GM21717 (cell line): ENCODE measurements around the gene LUZP2.
"Not testable (repeated sequence)": the region's sequence is repeated elsewhere in the genome, so short reads cannot be mapped to it uniquely, and the experiment has no call there.

Experiments
- ATAC-seq: cut with Tn5 transposase; IDR thresholded peaks from one replicate; pipeline ENCODE4 v1.9.1; 2021; ENCODE audit warnings: mild to moderate bottlenecking, moderate library complexity; ENCODE audit not compliant: unreplicated experiment

LUZP2 gene

DNA sequence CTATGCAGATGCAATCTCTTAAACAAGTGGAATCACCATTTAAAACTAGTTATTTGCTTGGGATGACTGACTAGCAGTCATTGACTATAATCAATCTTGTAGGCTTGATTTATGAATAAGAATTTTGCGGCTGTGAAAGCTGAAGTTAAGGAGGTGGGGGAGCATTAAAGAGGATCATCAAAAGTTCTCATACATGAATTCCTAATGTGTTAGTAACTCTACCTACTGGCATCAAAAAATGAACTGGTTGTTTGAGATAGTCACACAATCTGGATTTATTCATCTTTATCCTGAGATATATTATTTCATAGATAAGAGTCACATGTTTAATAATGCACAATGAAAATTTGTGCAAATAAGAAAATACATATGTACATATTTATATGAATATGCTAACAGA, 393.6 kb downstream of the LUZP2 start:
- no peak for ATAC-seq

DNA sequence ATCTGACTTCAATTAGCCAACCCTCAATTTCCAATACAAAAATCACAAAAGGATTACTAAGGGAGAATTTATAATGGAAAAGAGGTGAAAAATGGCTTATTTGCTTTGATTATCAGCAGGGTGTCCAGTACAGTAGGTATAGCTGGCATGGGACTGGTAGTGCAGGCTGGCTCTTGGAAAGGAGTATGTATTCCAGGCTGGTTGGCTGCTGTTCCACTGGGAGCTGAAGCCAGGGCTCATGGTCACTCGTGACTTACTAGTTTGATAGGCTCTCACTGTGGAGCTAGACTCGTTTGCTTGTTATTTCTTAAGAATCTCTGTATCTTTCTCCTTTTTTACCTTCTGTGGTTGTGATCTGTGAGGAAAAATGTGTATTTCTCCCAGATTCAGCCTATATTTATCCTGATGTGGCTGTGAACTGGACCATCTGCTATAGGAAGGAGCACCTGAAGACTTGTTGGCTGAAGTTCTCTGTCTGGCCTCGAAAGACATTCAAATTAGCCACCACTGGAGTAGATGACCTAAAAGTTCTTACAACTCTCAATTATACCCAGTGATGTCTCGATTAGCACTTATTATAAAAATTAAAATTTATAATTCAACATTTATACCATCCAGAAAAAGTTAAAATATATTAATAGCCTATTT, 395.1 kb downstream of the LUZP2 start:
- not testable (repeated sequence) for ATAC-seq

DNA sequence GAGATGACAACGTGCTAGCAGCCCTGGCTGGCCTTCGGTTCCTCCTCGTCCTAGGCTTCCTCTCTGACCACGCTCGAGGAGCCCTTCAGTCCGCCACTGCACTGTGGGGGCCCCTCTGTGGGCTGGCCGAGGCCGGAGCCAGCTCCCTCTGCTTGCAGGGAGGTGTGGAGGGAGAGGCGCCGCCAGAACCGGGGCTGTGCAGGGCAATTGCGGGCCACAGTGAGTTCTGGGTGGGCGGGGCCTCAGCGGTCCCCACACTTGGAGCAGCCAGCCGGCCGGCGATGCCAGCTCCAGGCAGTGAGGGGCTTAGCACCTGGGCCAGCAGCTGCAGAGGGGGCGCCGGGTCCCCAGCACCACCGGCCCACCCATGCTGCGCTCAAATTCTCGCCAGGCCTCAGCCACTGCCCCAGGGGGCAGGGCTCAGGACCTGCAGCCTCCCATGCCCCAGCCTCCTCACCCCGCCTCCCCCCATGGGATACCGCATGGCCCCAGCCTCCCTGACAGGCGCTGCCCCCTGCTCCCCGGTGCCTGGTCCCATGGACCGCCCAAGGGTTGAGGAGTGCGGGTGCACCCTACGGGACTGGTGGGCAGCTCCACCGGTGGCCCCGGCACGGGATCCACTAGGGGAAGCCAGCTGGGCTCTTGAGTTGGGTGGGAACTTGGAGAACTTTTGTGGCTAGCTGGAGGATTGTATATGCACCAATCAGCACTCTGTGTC, 399.4 kb downstream of the LUZP2 start:
- ATAC-seq: no peak

DNA sequence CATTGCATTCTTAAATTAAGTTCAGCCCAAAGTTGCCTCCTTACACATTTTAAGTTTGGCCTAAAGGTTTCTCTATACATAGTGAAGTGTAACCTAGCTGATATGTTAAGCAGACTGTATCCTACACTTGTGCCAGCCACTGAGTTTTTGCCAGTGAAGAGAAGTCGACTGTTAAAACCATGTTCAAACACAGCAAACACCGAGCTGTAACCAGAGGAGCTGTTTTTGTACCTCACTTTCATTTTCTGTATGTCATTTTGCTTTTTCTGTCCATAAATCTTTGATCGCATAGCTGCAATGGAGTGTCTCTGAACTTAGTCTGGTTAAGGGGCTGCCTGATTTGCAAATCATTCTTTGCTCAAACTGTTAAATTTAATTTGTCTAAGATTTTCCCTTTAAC, 403.7 kb downstream of the LUZP2 start:
- ATAC-seq: no peak

DNA sequence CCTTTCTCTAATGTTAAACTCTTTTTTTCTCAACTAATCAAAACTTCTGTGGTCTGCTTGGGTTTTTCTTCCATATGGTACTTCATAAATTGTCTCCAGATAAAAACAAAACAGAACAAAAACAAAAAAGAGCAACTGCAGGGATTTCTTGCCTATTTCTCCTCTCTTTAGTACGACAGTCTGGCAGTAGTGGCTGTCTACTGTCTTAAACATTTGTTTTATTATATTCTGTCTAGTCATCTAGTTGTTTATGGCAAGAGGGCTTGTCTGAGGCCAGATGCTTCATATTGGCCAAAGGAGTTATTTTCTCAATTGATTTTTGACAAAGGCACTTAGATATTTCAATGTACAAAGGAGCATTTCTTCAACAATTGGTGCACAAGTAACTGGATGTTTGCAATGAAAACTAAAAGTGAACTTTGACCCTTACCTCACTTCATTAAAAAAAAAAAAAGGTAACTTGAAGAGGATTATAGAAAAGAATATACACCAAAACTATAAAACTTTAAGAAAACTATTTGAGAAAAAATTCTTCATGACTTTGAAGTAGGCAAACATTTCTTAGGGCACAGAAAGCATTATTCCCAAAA, 404.2 kb downstream of the LUZP2 start:
- no peak for ATAC-seq

DNA sequence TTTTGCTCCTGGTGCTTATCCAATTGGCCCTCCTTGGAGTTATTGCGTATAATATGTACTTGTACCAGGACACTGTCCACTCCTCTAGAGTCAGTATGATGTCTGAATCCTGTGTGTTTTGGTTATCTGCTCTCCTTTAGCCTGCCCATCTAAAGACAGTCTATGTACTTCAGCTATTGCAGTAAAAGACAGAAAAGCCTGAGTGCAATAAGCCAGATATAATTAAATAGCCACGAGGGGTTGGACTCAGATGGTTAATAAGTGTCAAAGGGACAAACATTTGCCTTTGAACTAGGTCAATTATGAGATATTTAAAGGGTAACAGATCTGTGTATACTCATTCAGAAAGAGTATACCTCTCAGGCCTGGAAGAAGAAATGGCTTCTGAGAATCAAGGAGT, 406.7 kb downstream of the LUZP2 start:
- ATAC-seq: no peak

DNA sequence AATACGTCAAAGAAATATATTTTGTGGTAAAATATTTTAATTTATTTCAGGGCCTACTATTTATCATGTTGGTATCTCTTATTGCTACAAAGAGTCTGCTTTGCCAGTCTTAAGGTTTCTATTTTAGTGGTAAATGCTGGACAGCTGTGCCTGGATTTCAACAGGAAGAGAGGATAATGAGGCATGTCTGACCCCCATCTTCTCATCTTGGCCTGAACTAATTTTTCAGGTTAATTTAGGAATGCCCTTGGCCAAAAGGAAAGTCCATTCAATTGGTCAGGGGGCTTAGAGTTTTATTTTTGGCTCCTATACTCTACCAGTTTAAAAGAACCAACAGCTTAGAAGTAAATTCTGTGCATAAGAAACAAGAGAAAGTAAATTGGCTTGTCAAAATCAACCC, 428.2 kb downstream of the LUZP2 start:
- ATAC-seq: no peak

DNA sequence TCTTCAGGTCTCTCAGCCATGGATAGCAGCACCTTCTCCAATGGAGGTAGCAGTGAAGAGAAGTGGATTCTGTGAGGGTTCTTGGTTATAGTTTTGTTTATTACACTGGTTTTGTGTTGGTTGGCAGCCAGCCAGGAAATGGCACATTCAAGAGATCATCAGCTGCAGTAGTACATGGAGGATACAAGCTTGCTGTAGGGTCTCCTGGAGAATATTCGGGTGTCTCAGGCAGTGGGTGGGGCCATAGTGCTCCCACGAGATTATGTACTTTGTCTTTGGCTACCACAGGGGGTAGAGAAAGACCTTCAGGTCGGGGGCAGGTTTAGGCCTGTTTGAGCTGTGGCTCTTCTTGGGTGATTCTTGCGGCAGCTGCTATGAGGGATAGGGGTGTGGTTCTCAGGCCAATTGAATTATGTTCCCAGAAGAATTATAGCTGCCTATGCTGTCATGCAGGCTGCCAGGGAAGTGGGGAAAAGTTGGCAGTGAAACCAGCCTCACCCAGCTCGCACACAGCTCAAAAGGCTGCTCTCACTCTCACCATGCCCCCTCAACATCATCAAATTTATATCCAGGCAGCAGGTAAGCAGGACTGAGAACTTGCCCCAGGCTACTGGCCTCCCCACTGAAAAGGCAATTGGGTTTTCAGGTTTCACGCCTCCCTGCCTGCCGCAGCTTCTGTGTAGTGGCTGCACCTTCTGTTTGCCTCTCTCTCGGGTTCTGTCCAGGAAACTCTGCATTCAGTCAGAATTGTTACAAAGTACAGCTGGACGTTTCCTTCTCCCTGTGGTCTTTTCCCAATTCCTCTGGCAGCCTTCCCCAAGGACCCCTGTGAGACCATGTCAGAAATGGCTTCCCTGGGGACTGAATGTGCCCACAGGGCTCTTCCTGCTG, 435.5 kb downstream of the LUZP2 start:
- no peak for ATAC-seq

DNA sequence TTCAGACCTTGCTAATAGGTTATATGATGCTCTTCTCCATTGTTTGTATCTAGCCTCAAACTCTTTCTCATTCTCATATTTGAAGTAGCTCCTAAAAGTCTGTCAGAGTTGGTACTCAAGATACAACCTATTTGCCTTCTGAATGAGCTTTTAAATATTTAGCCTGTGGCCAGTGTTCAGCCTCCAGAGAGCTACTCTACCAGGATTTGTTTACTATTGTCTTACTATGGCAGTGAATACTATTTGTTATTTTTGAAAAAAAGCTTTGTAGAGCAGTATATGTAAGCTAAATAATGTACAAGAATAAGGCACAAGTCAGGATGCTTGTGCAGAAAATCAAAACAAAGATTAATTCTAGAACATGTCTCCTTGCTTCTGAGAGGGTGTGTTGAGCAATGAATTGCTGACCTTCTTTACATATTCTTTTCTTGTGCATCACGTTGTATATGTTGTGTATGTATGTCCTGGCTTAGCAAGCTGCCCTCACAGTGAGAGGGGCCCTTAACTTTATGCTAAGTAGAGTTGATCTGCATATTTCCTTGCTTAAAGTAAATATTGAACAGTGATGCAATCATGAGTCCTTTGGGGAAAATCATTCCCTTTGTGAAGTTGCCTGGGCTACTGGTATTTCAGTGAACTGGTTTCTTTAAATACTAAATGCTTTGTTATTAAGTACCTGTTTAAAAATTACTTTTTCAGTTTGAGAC, 438.0 kb downstream of the LUZP2 start:
- no peak for ATAC-seq

DNA sequence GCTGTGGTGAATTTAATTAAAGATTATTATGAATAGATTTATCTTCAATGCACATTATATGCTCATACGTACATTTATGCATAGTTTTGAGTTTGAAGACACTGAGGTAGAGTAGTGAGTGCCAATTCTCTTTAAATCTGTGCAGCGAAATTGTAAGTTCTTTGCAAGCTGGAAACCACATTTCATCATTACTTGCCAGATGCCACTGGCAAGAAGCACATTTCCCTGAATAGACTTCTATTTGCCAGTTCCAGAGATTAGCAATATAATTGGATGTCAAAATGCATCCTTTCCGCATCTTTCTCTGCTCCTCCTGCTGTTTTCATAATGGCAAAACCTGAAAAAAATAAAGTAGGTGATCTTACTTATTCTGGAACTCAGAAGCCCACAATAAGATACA, 448.0 kb downstream of the LUZP2 start:
- ATAC-seq: no peak

DNA sequence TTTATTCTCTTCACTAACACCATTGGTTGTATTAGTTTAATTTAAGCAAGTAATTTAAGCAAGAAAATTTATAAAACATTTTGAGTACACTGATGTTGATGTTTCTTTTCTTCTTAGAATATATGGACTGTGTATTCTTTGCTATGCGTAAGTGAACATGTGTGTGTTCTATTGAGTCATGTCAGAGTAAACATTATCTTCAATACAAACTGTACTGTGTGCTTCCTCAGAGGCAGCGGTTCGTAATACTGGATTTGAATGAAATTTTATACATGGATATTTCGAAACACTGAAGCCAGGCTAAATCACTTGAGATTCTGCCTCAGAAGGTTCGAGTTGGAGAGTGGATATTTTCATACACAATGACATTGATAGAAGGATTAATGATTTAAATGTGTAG, 452.6 kb downstream of the LUZP2 start:
- no peak for ATAC-seq

DNA sequence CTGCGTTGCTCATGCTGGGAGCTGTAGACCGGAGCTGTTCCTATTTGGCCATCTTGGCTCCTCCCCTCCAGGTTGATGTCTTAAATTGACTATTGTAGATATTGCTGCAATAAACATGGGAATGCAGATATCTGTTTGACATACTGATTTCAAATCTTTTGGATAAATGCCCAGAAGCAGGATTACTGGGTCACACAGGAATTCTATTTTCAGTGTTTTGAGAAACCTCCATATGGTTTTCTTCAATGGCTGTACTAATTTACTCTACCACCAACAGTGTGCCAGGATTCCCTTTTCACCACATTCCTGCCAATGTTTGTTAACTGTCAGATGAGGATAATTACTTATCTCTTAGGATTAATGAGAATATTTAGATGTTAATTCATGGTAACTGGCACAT, 467.0 kb downstream of the LUZP2 start:
- ATAC-seq: no peak

DNA sequence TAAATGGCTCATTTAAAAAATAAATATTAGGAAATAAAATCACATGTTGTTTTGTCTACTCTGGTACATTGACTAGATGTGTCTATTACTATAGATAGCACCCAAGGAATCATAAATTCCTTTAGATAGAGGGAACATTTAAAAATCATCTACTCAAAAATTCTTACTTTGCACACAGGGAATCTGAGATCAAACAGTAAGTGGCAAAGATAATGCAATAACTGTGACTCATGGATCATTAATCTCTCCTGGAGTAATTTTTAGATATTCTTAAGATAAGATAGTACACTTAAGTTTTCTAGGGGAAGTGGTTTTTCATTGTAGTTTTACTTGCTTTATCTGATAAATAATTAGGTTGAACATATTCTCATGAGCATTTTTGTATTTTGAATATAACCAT, 468.9 kb downstream of the LUZP2 start:
- no peak for ATAC-seq

DNA sequence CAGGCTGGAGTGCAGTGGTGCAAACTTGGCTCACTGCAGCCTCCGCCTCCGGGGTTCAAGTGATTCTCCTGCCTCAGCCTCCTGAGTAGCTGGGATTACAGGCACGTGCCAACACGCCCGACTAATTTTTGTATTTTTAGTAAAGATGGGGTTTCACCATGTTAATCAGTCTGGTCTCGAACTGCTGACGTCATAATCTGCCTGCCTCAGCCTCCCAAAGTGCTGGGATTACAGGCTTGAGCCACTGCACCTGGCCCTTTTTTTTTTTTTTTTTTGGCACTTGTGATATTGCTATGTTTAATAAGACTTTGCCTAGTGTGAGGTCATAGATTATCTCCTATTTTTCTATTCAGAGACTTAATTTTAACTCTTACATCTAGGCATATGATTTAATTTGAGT, 497.1 kb downstream of the LUZP2 start:
- ATAC-seq: not testable (repeated sequence)

DNA sequence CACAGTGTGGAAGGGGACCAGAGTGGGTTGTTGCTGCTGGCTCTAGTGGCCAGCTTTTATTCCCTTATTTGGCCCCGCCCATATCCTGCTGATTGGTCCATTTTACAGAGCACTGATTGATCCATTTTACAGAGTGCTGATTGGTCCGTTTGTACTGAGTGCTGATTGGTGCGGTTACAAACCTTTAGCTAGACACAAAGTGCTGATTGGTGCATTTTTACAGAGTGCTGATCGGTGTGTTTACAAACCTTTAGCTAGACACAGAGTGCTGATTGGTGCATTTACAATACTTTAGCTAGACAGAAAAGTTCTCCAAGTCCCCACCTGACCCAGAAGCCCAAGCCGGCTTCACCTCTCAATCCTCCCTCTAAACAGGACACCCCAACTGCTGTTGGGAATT, 503.1 kb downstream of the LUZP2 start:
- ATAC-seq: not testable (repeated sequence)

DNA sequence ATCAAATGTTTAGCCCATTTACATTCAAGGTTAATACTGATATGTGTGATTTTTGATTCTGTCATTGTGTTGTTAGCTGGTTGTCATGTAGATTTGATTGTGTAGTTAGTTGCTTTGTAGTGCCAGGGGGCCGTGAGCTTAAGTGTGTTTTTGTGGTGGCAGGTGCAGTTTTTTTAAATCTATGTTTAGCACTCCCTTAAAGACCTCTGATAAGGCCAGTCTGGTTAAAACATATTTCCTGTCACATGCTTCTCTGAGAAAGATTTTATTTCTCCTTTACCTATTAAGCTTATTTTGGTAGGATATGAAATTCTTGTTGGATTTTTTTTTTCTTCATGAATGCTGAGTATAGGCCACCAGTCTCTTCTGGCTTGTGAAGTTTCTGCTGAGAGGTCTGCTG, 540.6 kb downstream of the LUZP2 start:
- no peak for ATAC-seq

DNA sequence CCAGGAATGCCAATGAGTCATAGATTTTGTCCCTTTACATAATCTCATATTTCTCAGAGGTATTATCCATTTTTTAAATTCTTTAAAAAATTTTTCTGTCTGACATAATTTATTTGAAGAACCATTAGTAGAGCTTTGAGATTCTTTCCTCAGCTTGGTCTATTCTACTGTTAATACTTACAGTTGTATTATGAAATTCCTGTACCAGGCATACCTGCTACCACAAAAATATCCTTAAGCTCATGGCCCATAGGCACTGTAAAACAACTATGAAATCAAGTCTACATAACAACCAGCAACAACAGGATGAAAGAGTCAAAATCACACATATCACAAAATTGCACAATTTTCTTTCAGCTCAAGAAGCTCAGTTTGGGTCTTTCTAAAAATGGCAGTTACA, 541.3 kb downstream of the LUZP2 start:
- ATAC-seq: no peak

DNA sequence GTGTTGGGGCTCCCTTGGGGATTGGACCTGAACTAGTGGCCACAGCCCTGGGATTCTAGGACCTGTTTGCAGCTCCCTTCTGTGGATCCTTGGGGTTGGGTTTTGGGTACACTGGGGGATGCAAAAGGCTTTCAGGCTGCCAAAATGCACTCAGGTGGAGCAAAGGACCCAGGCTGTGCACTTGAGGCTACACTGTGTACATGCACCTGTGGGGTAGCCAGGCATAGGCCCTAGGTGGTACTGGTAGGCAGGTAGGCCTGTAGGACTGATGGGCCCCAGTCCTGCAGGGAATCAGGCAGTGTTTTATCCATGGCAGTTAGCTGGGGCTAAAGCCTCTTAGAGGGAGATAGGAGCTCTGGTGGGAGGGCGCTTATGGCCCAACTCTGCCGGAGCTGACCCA, 542.3 kb downstream of the LUZP2 start:
- no peak for ATAC-seq

DNA sequence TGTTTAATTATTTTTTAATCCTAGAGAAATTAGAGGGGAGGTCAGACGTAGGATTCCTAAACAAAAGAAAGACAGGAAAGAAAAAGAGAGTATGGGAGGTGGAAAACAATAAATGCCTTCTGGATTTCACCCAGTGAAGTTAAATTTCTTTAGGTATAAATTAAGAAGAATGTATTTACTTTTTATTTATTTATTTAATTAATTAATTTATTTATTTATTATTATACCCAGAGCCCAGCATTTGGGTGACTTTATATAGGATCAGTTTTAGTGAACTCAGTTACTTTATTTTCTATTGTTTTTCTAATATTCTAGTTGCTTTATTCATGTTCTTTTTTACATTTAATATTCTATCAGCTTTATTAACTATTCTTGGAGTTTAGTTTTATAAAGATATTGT, 551.8 kb downstream of the LUZP2 start:
- ATAC-seq: no peak

DNA sequence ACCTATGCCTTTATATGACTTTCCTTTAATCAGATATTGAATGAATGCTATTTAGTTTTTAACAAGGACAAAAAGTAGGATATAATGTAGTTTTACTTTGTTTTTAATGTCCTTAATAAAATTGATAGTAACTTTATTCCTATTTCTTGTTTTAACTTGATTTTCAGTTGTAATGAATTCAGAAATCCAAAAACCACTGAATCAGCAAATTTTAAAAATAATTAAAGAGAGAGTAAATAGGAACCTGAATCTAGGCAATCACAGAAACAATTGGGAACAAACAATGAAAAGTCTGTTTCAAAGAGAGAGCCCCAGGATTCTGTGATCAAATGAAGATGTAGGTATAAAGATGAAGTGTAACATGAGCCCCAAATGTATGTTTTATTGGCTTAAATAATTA, 556.0 kb downstream of the LUZP2 start:
- no peak for ATAC-seq

DNA sequence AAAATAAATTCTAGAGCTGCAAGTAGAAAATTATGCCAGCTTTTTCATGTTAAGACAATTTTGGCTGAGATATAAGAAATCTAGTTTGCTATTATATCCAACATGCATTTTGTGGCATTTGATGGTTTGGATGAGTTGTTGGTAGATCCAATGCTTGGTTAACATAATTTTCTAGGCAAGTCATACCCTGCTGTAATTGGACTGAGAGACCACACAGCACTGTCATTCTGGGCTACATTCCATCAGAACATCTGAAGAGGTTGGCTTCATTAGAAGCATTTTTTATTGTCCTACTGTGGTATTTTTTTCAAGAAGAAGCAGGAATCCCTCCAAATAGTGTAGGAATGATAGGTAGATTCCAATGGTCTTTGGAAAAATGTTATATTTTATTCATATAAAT, 561.0 kb downstream of the LUZP2 start:
- no peak for ATAC-seq
